Adrenal gland (tissue), 12 donors: ENCODE data around the gene MUS81. TPM values are rescaled to one million over a fixed set of nuclear protein-coding genes. Genes with fewer than 3 reads are reported as not detected.

Experiments used
- DNase-seq, 7 donors: peaks; one replicate each; pipeline ENCODE4 v3.0.0-alpha.2; 2019 to 2020
- H3K27ac ChIP-seq, 5 donors: fragments of 200-600 bp; sonication (generic) in 4 of 5; 1 replicate in 3 of 5; 2 replicates in 2 of 5; pipeline versions ENCODE4 v1.5.1 to v1.8.0; 2016 to 2020; ENCODE audit warnings: mild to moderate bottlenecking in 1 of 5
- H3K27me3 ChIP-seq: fragments of 200-600 bp; 2 replicates; pipeline ENCODE4 v1.8.0; 2021
- H3K36me3 ChIP-seq, 2 donors: fragments of 200-600 bp; replicated peaks in 1 of 2; 1 replicate in 1 of 2; 2 replicates in 1 of 2; pipeline versions ENCODE4 v1.5.1 to v1.8.0; 2018 to 2022
- H3K4me1 ChIP-seq, 2 donors: fragments of 200-600 bp; replicated peaks in 1 of 2; 1 replicate in 1 of 2; 2 replicates in 1 of 2; pipeline versions ENCODE4 v1.5.1 to v1.8.0; 2018 to 2021
- H3K4me3 ChIP-seq, 4 donors: fragments of 200-600 bp; sonication (generic) in 3 of 4; one replicate each; pipeline ENCODE4 v1.5.1; 2016 to 2018
- H3K9me3 ChIP-seq, 3 donors: fragments of 200-600 bp; sonication (generic) in 1 of 3; replicated peaks in 1 of 3; 1 replicate in 2 of 3; 2 replicates in 1 of 3; pipeline versions ENCODE4 v1.5.1 to v1.8.0; 2016 to 2021
- POLR2A ChIP-seq, 2 donors: fragments of 450-650 bp; IDR thresholded peaks; one replicate each; pipeline ENCODE4 v1.6.1; 2017; ENCODE audit warnings: antibody characterized with exemption in 2 of 2, mild to moderate bottlenecking in 2 of 2, moderate library complexity in 1 of 2
- WGBS, 4 donors: extraction: QIAGEN DNeasy Blood & Tissue Kit in 2 of 4; methylation state at CpG; one replicate each; pipeline versions ENCODE4 v1.1.5 to v1.1.7; 2013 to 2017; 5-methylcytosine and 5-hydroxymethylcytosine counted together
- intact Hi-C, 2 donors: fragments of 100-400 bp; cut with DNase I; formaldehyde crosslinking; loops; one replicate each; pipeline versions ENCODE4 v1.14.1 to v1.15.0; 2022 to 2023
- polyA plus RNA-seq, 3 donors: library from polyadenylated mRNA; stranded (reverse); fragments of 200-250 nt in 2 of 3; fragments of 350-450 nt in 1 of 3; fragmentation: Illumina TruSeq in 1 of 3; extraction: RNeasy Lipid Tissue Mini Kit (QIAGEN cat#74804) in 1 of 3; gene quantifications; one replicate each; pipeline ENCODE4 v1.2.3, GENCODE V29; 2013 to 2014
- total RNA-seq, 9 donors: library from RNA; depleted of rRNA in 4 of 9; stranded (reverse); fragments of >200 nt in 4 of 9; fragments of 120-200 nt in 1 of 9; fragmentation: NEBNext Ultra II Directional in 1 of 9; extraction: Animal tissue kit (Norgen Biotek cat#: 25700) in 1 of 9; gene quantifications; one replicate each; pipeline versions ENCODE4 v1.1.0 to v1.2.4, GENCODE V29; 2013 to 2023
- TF ChIP-seq, protein P1 (sequence below), 6 experiments: fragments of 450-650 bp in 4 of 6; fragments of 200-600 bp in 2 of 6; sonication (generic) in 1 of 6; IDR thresholded peaks; 1 replicate in 5 of 6; 2 replicates in 1 of 6; pipeline versions ENCODE4 v1.5.1 to v1.8.0; 2016 to 2021; ENCODE audit warnings: antibody characterized with exemption in 6 of 6, mild to moderate bottlenecking in 2 of 6, moderate library complexity in 1 of 6
- donor health status: healthy with polysubstance abuse.
- donor health status: Bipolar disorder and iron deficiency.
- donor health status: DM: yes; HTN: yes; CAD: no.
- donor health status: DM: no; HTN: no; CAD: no.
- donor health status: DM: no; HTN: no; CAD: no.
- donor health status: DM: yes; HTN: yes; CAD: no.

The MUS81 gene
- total and polyA plus RNA-seq, 12 donors: 16.1 to 147 (median 41.1) TPM

DNA sequence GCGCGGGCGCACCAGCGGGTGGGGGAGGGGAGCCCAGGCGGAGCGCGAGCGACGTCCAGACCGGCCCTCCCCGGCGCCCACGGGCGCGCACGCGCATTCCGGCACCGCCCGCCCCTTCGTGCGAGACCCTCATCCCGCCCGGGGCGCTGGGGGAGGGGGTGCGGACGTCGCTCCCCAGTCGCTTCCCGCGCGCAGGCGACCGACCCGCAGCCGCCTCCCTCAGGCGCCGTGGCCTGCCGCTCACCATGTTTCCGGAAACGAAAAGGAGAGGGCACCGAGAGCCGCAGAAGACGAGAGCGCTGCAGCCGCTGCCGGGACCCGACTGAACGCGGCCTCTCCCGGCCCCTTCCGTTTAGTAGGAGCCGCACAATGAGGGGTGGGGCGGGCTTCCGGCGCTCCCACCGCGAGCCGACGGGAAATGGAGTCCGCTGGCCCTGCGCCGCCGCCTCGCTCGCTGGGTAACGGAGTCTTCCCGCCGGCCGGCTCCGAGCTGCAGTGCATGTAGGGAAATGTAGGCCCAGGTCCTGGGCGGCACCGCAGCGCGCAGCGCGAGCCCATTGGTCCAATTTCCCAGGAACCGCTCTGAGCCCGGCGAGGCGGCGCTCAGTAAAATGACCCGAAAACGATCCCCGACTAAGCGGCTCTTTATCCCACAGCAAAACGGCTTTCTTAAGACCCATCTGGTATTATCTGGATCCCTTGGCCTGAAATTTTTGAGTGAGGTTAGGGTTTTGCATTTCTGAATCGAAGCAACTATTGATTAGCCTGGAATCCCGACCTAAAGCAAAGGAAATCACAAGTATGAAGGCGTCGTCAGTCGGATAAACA lies 2.2 kb upstream of the MUS81 start, which contains the start of gene CFL1:
Gene CFL1, minus strand, starts transcription at position 328 of the 828 bp plus-strand sequence. Its CDS starts 81 bp downstream, at position 247.
- 0 to 1% (median 0%) methylated on average over 26 to 92 of the region's 92 CpGs for WGBS, 4 donors
- intact Hi-C loops: no loop called here
- TF ChIP-seq POLR2A (IDR thresholded peaks at IDR 0.05): peak; percentile 99
- TF ChIP-seq, protein P1, sequence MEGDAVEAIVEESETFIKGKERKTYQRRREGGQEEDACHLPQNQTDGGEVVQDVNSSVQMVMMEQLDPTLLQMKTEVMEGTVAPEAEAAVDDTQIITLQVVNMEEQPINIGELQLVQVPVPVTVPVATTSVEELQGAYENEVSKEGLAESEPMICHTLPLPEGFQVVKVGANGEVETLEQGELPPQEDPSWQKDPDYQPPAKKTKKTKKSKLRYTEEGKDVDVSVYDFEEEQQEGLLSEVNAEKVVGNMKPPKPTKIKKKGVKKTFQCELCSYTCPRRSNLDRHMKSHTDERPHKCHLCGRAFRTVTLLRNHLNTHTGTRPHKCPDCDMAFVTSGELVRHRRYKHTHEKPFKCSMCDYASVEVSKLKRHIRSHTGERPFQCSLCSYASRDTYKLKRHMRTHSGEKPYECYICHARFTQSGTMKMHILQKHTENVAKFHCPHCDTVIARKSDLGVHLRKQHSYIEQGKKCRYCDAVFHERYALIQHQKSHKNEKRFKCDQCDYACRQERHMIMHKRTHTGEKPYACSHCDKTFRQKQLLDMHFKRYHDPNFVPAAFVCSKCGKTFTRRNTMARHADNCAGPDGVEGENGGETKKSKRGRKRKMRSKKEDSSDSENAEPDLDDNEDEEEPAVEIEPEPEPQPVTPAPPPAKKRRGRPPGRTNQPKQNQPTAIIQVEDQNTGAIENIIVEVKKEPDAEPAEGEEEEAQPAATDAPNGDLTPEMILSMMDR (IDR thresholded peaks at IDR 0.05): peak in 1 of 6 experiments; percentile 8
- peak; percentile 97 to 99 (median 98) for DNase-seq
- Histone ChIP-seq H3K36me3 (peaks cover 0 to 41% of the 10 kb centered on the region in 2 donors), H3K27ac (peak within 1 kb of the TSS; percentile 88 to 99 (median 95)), H3K9me3 (no peaks in the 10 kb centered on the region), H3K4me3 (peak within 1 kb of the TSS; percentile 86 to 100 (median 94)), H3K27me3 (no peaks in the 10 kb centered on the region), H3K4me1 (peaks cover 21 to 34% of the 10 kb centered on the region in 2 donors)

DNA sequence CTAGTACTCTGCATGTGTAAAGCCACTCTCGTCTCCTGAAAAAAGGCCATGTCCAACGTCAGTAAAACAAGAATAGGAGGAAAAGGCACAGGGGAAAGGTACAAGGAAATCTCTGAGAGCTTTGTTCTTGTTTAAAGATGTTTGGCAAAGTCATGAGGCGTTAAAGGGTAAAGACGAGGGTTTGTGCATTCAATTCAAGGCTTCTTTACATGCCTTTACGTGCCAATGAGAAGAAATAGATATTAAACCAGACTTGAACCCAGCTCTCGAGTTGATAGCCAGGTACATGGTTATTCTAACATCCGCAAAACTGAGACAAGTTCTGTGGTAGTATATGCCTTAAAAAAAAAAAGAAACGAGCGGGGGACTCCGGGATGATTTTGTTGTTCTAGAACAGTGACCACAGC lies 1.5 kb upstream of the MUS81 start:
- Histone ChIP-seq H3K4me3 (peak overlapping the region in 2 of 4 donors; percentile 8 to 100), H3K36me3 (peaks cover 0 to 41% of the 10 kb centered on the region in 2 donors), H3K27me3 (no peaks in the 10 kb centered on the region), H3K27ac (peak overlapping the region; percentile 88 to 99 (median 95)), H3K4me1 (peaks cover 21 to 34% of the 10 kb centered on the region in 2 donors), H3K9me3 (no peaks in the 10 kb centered on the region)
- DNase-seq: no peak
- WGBS, 4 donors: 0 to 1% (median 1%) methylated on average over 10 of the region's 10 CpGs
- intact Hi-C loops: no loop called here
- TF ChIP-seq POLR2A (IDR thresholded peaks at IDR 0.05): no peak
- TF ChIP-seq, protein P1 (IDR thresholded peaks at IDR 0.05): no peak

DNA sequence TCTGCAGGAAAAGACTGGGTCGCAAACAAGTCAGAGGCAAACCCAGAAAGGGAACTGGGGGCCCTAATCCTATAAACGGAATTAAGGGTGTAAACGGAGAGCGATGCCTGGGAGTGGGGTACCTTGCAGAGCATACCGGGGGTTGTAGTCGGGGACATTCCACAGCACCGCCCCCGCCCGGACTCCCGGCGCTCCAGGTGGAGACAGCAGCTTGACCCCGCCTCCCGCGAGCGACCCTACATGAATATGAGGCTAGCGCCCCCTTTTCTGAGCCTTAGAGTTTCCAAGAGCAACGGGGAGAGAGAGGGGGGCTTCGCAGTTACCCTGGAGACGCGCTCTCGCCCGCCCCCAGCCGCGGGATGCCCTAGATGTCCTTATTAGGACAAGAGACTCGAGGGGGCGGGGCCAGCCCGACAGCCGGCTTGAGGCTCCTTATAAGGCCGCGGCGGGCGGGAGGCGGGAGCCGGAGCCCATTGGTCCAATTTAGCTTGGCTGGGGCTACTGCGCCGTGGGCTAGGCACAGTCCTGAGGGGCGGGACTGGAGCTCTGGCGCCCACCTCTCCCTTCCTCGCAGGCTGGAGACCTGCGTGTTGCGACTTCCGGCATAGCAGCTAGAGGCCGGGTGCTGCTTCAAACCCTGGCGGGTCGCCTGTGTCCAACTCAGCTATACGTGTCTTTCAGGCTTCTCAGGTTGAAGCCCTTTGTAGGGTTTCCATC lies 980 bp upstream of the MUS81 start:
- intact Hi-C loops: no loop called here
- H3K9me3 ChIP-seq: no peaks in the 10 kb centered on the region
- peak overlapping the region in 3 of 4 donors; percentile 8 to 100 (median 97) for H3K4me3 ChIP-seq
- DNase-seq: peak; percentile 94 to 100 (median 98)
- H3K36me3 ChIP-seq: peaks cover 0 to 41% of the 10 kb centered on the region in 2 donors
- TF ChIP-seq, protein P1 (IDR thresholded peaks at IDR 0.05): peak in 2 of 6 experiments; percentile 11 to 12
- TF ChIP-seq POLR2A (IDR thresholded peaks at IDR 0.05): peak; percentile 83 to 88
- peak overlapping the region; percentile 88 to 99 (median 95) for H3K27ac ChIP-seq
- H3K27me3 ChIP-seq: no peaks in the 10 kb centered on the region
- 0 to 1% (median 0%) methylated on average over 10 to 46 of the region's 46 CpGs for WGBS, 4 donors
- peaks cover 21 to 34% of the 10 kb centered on the region in 2 donors for H3K4me1 ChIP-seq

DNA sequence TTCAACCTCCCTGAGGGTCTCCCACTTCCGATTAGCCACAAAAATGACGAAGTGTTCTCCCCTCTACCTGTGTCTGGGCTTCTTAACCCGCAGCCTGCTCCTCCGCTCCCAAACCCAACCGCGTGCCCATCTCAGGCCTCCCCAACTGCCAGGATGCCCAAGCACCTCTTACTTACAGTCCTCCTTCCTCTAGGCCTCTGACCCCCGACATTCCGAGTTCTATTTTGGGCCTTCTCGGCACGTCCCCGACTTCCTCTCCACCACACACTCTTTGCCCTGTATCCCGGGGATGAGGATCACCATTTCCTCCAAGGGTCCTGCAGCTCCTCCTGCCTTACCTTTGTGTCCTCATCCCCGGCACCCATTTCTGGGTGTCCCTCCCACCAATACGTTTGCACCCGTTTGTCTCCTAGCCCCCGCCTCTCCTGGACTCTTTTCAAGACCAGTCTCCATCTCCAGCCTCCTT lies 388 bp upstream of the MUS81 start:
- peak in 4 of 7 donors; percentile 48 to 77 (median 58) for DNase-seq
- intact Hi-C loops: no loop called here
- Histone ChIP-seq H3K9me3 (no peaks in the 10 kb centered on the region), H3K36me3 (peaks cover 0 to 41% of the 10 kb centered on the region in 2 donors), H3K27ac (peak overlapping the region; percentile 88 to 99 (median 95)), H3K4me3 (peak overlapping the region in 2 of 4 donors; percentile 97 to 100), H3K4me1 (peaks cover 21 to 34% of the 10 kb centered on the region in 2 donors), H3K27me3 (no peaks in the 10 kb centered on the region)
- TF ChIP-seq POLR2A (IDR thresholded peaks at IDR 0.05): no peak
- TF ChIP-seq, protein P1 (IDR thresholded peaks at IDR 0.05): no peak
- 2 to 4% (median 4%) methylated on average over 16 of the region's 16 CpGs for WGBS, 4 donors
